Fibroblast of lung (primary cell): ENCODE data around the gene IL10RA. TPM values are rescaled to one million over a fixed set of nuclear protein-coding genes. Genes with fewer than 3 reads are reported as not detected.

Experiments
- DNase-seq, 2 donors: peaks; one replicate each; pipeline versions ENCODE4 v3.0.0 to v3.0.0-alpha.2; 2010; ENCODE audit warnings: low read depth in 2 of 2
- H2AFZ ChIP-seq: 2 replicates; pipeline ENCODE4 v1.5.1; 2012; ENCODE audit warnings: low read length, control low read depth, inconsistent platforms
- H3K27ac ChIP-seq: 2 replicates; pipeline ENCODE4 v1.5.1; 2011; ENCODE audit warnings: low read length, control low read depth; ENCODE audit not compliant: insufficient read depth
- H3K27me3 ChIP-seq: 2 replicates; pipeline ENCODE4 v1.5.1; 2011; ENCODE audit warnings: mild to moderate bottlenecking, low read length; ENCODE audit not compliant: control insufficient read depth, insufficient read depth
- H3K36me3 ChIP-seq: 2 replicates; pipeline ENCODE4 v1.5.1; 2011; ENCODE audit warnings: low read length; ENCODE audit not compliant: control insufficient read depth, insufficient read depth
- H3K4me1 ChIP-seq: 2 replicates; pipeline ENCODE4 v1.5.1; 2011; ENCODE audit warnings: low read length; ENCODE audit not compliant: control insufficient read depth, insufficient read depth; ENCODE audit errors: extremely low read depth
- H3K4me2 ChIP-seq: 2 replicates; pipeline ENCODE4 v1.5.1; 2011; ENCODE audit warnings: low read length, control low read depth; ENCODE audit not compliant: insufficient read depth; ENCODE audit errors: extremely low read depth
- H3K4me3 ChIP-seq, 4 experiments: fragments of 200-600 bp in 1 of 4; sonication (generic) in 1 of 4; replicated peaks in 1 of 4; 2 replicates each; pipeline ENCODE4 v1.5.1; 2011 to 2016; ENCODE audit warnings: low read length in 4 of 4, low read depth in 3 of 4, mild to moderate bottlenecking in 3 of 4, control low read depth in 2 of 4, inconsistent platforms in 1 of 4, mixed read lengths in 1 of 4; ENCODE audit not compliant: insufficient read depth in 1 of 4; ENCODE audit errors: control extremely low read depth in 1 of 4
- H3K79me2 ChIP-seq: 2 replicates; pipeline ENCODE4 v1.5.1; 2012; ENCODE audit warnings: mild to moderate bottlenecking, low read length, inconsistent platforms; ENCODE audit not compliant: control insufficient read depth, insufficient read depth
- H3K9ac ChIP-seq: 2 replicates; pipeline ENCODE4 v1.5.1; 2011; ENCODE audit warnings: mild to moderate bottlenecking, low read length, control low read depth; ENCODE audit not compliant: insufficient read depth
- H3K9me3 ChIP-seq: 2 replicates; pipeline ENCODE4 v1.5.1; 2012; ENCODE audit warnings: low read depth, low read length; ENCODE audit not compliant: control insufficient read depth, insufficient read depth
- H4K20me1 ChIP-seq: 2 replicates; pipeline ENCODE4 v1.5.1; 2011; ENCODE audit warnings: low read length; ENCODE audit not compliant: control insufficient read depth, insufficient read depth; ENCODE audit errors: extremely low read depth
- CTCF ChIP-seq, 2 donors: IDR thresholded peaks in 1 of 2; conservative IDR thresholded peaks in 1 of 2; 1 replicate in 1 of 2; 2 replicates in 1 of 2; pipeline ENCODE4 v1.5.1; 2011 to 2012; ENCODE audit warnings: low read length in 2 of 2, control low read depth in 1 of 2, inconsistent platforms in 1 of 2, low read depth in 1 of 2, mild to moderate bottlenecking in 1 of 2
- EZH2 ChIP-seq: IDR thresholded peaks from 2 replicates; pipeline ENCODE4 v1.5.1; 2012; ENCODE audit warnings: low read length, control low read depth, mild to moderate bottlenecking; ENCODE audit errors: missing control alignments
- polyA plus RNA-seq, 2 donors: library from polyadenylated mRNA; depleted of rRNA in 1 of 2; stranded (reverse) in 1 of 2; unstranded in 1 of 2; fragments of >200 nt; gene quantifications; 2 replicates each; pipeline ENCODE4 v1.2.1, GENCODE V29; 2011 to 2012; ENCODE audit warnings: missing spikeins in 1 of 2
- total RNA-seq: library from RNA; depleted of rRNA; stranded (reverse); fragments of >200 nt; gene quantifications from 2 replicates; pipeline ENCODE4 v1.2.1, GENCODE V29; 2014

The IL10RA gene
- total and polyA plus RNA-seq, 2 donors (not counting 1 experiment from before 2014, with no cell fraction given), result 0.17 TPM; not detected in 1

GRCh38 chr11:118046964-118047700 lies 60.9 kb downstream of the IL10RA start:
- no peak overlapping the region for H2AFZ ChIP-seq
- H3K27me3 ChIP-seq, result peaks cover 4% of the 10 kb centered on the region
- H3K79me2 ChIP-seq, result no peaks in the 10 kb centered on the region
- H4K20me1 ChIP-seq, result no peaks in the 10 kb centered on the region
- no peaks in the 10 kb centered on the region for H3K36me3 ChIP-seq
- H3K9ac ChIP-seq, result no peak overlapping the region
- no peaks in the 10 kb centered on the region for H3K9me3 ChIP-seq
- no peaks in the 10 kb centered on the region for H3K4me1 ChIP-seq
- no peak overlapping the region for H3K27ac ChIP-seq
- H3K4me2 ChIP-seq, result no peak overlapping the region
- TF ChIP-seq EZH2 (no peak), CTCF (conservative IDR thresholded peaks at IDR 0.05 in 1 of 2, IDR thresholded peaks at IDR 0.05 in 1 of 2; ENCODE audit: low read depth in 1 of 2, low read length in 2 of 2) (no peak)
- no peak overlapping the region for H3K4me3 ChIP-seq
- DNase-seq, result no peak

GRCh38 chr11:118047749-118048148 lies 61.6 kb downstream of the IL10RA start:
- no peak overlapping the region for H3K4me3 ChIP-seq
- no peak overlapping the region for H3K9ac ChIP-seq
- no peaks in the 10 kb centered on the region for H3K9me3 ChIP-seq
- H3K27ac ChIP-seq, result no peak overlapping the region
- H3K4me1 ChIP-seq, result no peaks in the 10 kb centered on the region
- TF ChIP-seq CTCF (conservative IDR thresholded peaks at IDR 0.05 in 1 of 2, IDR thresholded peaks at IDR 0.05 in 1 of 2; ENCODE audit: low read depth in 1 of 2, low read length in 2 of 2) (no peak), EZH2 (no peak)
- peaks cover 4% of the 10 kb centered on the region for H3K27me3 ChIP-seq
- DNase-seq, result no peak
- no peak overlapping the region for H3K4me2 ChIP-seq
- H3K36me3 ChIP-seq, result no peaks in the 10 kb centered on the region
- H4K20me1 ChIP-seq, result no peaks in the 10 kb centered on the region
- no peaks in the 10 kb centered on the region for H3K79me2 ChIP-seq
- no peak overlapping the region for H2AFZ ChIP-seq

GRCh38 chr11:118048472-118049370 lies 62.5 kb downstream of the IL10RA start:
- no peak overlapping the region for H3K27ac ChIP-seq
- no peaks in the 10 kb centered on the region for H3K9me3 ChIP-seq
- H3K27me3 ChIP-seq, result peaks cover 4% of the 10 kb centered on the region
- H2AFZ ChIP-seq, result no peak overlapping the region
- H4K20me1 ChIP-seq, result no peaks in the 10 kb centered on the region
- DNase-seq, result no peak
- no peaks in the 10 kb centered on the region for H3K4me1 ChIP-seq
- TF ChIP-seq CTCF (conservative IDR thresholded peaks at IDR 0.05 in 1 of 2, IDR thresholded peaks at IDR 0.05 in 1 of 2; ENCODE audit: low read depth in 1 of 2, low read length in 2 of 2) (no peak), EZH2 (no peak)
- no peaks in the 10 kb centered on the region for H3K79me2 ChIP-seq
- H3K36me3 ChIP-seq, result no peaks in the 10 kb centered on the region
- no peak overlapping the region for H3K4me2 ChIP-seq
- no peak overlapping the region for H3K9ac ChIP-seq
- H3K4me3 ChIP-seq, result no peak overlapping the region
